T-helper 2 cell treated with Interferon-gamma antibody and Interleukin-4, amounts not matched to agents 100 ng/mL and 5 ng/mL, for 36 hours (primary cell): ENCODE data around the gene ZGPAT. TPM values are rescaled to one million over a fixed set of nuclear protein-coding genes. Genes with fewer than 3 reads are reported as not detected.
"Not testable (repeated sequence)": the region's sequence is repeated elsewhere in the genome, so short reads cannot be mapped to it uniquely, and the experiment has no call there.

ENCODE experiments used
- intact Hi-C: fragments of 100-400 bp; cut with micrococcal nuclease; formaldehyde crosslinking; loops from one replicate; pipeline ENCODE4 v1.15.1; 2023
- total RNA-seq: library from RNA; stranded (reverse); gene quantifications from 2 replicates; pipeline ENCODE4 v1.2.3, GENCODE V29; 2022

Gene ZGPAT
- total RNA-seq, result 41.6 and 44.2 TPM in 2 replicates

DNA sequence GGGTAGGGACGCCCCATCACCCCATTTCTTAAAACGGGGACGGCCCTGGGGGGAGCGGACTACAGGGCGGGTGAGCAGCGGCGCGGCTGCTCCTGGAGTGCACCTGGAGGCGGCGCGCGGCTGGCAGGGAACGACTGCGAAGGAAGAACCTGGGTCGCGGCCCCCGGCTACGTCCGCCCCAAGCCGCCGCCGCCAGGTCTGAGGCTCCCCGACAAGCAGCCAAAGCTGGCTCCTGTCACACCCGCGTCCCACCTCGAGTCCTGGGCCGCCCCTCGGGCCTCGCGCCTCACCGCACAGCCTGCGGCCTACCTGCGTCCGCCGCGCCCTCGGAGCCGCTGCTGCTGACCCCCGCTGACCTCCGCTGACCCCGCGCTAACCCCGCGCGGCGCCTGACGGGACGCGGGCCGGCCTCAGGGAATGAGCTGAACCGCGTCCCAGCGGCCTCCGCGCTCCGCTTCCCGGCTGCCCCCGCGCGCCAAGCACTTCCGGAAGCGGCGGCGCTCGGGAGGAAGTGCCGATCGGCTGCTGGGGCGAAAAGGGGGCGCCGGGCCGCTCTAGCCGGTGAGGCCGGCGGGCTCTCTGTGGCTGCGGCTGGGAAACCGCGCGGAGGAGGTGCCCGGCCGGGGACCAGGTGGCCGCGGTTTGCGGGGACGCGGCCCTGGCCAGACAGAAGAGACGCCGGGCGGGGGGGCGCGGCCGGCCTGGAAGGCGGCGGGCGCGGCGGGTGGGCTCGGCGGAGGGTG is at the start of gene ZGPAT, which contains the start of gene ARFRP1:
TSS of gene ZGPAT (plus strand) at position 482 of the 743 bp plus-strand sequence. CDS start 542 bp downstream, outside the sequence.
TSS of gene ARFRP1 (minus strand) at position 419 of the 743 bp plus-strand sequence. CDS start 885 bp downstream, outside the sequence.
- intact Hi-C loops, result loop anchor here (1.0 to 5.0 kb wide), 5 partner anchors 29 to 170 kb away; partner anchors contain the start of genes LIME1, PTK6 and RTEL1

- intact Hi-C loops, result loop anchor here (1.0 to 10.0 kb wide), 5 partner anchors 31 to 406 kb away; partner anchors contain the start of genes ABHD16B, ARFRP1, GMEB2 and SAMD10
Observed at GRCh38 chr20:63658749-63659187, 49.1 kb upstream of the ZGPAT start.

GRCh38 chr20:63659370-63659769 is 48.5 kb upstream of the ZGPAT start:
- intact Hi-C loops, result loop anchor here (10.0 kb wide), 3 partner anchors 205 to 405 kb away; partner anchors contain the start of genes ABHD16B, SAMD10, TCEA2 and TPD52L2

DNA sequence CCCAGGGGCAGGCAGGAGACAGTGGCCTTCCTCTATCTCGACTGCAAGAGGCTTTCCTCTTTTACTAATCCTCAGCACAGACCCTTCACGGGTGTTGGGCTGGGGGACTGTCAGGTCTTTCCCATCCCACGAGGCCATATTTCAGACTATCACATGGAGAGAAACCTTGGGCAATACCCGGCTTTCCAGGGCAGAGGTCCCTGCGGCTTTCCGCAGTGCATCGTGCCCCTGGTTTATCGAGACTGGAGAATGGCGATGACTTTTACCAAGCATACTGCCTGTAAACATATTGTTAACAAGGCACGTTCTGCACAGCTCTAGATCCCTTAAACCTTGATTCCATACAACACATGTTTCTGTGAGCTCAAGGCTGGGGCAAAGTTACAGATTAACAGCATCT is 47.7 kb upstream of the ZGPAT start:
- intact Hi-C loops, result not testable (repeated sequence)

DNA sequence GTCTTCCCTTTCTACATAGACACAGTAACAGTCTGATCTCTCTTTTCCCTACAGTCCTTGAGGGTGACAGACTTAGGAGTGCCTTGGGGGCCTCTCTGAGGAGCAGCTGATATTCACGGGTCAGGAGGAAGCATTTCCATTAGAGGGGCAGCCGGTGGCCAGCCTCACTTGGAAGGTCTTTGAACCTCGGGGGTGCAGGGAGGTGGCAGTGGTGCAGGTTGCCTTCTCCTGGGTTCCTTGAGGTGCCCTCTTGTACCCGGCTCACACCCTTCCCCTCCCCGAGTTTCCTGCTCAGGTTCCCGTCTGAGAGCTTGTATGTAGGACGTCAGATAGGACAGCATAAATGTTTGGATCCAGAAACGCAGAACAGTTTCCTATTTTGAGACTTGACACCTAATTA is 47.2 kb upstream of the ZGPAT start:
- intact Hi-C loops, result no loop called here

GRCh38 chr20:63661108-63661507 is 46.7 kb upstream of the ZGPAT start:
- intact Hi-C loops, result no loop called here

DNA sequence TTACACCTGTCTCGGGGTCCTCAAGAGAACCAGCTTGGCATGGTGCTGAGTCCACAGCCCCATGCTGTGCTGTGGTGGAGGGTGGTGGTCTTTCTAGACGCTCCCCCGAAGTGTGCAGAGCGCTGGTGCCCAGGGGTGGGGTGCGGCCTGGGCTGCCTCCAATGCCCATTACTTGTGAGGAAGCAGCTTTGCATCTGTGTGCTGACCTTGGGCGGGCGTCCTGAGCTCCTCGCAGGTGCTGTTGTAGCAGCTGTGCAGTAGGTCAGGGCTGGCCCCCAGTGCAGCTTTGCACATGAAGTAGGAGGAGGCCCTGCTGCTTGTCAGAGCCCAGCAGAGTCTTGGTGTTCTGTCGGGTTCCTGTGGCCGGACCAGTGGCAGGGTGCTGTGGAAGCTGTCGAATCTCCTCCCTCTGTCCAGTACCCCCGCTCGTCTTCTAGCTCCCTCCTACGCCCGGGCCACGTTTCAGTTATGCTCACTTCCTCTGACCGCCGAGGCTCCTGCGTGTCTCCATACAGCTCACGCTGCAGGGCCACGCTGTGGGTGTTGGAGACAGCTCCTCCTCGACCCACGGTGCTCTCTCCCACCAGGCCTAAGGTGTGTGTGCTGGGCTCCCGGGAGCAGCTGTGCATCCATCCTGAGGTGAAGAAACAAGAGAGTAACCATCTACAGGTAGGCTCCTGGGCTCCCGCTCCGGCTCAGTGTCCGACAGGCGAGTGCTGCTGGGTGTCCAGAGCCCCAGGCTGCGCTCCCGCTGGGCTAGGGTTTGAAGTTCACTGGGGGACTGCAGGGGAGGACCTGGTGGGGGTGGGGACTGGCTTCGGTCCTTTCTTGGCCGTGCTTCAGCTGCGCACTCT is 45.7 kb upstream of the ZGPAT start:
- intact Hi-C loops, result no loop called here

DNA sequence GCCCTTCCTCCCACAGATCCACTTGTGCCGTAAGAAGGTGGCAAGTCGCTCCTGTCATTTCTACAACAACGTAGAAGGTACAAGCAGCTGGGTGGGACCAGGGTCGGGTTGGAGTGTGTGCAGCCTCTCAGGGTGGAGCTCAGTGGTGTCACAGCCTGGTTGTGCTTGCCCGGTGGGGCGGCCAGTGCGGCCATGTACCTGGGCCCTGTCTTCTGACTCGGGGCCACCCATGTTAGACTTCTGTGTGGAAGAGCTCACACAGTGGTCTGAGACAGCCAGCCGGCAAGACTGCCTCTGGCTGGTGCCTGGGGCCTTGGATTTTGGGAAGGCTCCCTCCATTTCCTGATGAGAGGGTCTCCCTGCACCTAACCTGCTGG is 45.0 kb upstream of the ZGPAT start:
- intact Hi-C loops, result no loop called here

GRCh38 chr20:63663332-63664066 is 44.3 kb upstream of the ZGPAT start:
- intact Hi-C loops, result no loop called here

DNA sequence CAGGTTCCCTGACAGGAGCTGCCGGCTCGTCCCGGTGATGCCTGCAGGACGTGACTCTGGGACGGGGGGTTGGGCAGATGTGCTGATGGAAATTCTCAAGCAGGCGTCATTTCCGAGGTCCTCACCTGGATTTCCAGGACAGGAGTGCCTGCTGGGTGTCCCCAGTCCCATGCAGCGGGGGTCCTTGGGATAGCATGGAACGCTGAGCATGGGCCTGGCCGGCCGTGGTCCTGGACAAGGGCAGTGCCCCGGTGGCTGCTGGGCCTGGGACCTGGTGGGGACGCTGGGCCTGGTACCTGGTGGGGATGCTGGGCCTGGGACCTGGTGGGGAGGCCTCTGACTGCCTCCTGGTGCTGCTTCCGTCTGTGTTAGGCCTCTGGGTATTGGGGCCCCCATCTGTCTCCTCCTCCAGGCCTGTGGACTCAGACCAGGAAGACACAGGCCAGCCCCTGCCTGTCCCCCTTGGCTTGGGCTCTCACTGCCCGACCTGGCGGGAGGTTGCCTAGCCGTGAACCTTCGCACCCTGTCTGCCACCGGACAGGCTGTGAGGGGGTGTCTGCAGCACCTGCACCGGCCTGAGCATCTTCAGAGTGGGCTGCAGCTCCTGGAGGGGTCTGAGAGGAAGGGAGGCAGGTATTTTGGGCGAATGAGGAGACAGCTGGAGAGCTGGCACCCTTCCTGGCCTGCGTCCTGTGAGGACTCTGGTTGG is 43.5 kb upstream of the ZGPAT start:
- intact Hi-C loops, result no loop called here

DNA sequence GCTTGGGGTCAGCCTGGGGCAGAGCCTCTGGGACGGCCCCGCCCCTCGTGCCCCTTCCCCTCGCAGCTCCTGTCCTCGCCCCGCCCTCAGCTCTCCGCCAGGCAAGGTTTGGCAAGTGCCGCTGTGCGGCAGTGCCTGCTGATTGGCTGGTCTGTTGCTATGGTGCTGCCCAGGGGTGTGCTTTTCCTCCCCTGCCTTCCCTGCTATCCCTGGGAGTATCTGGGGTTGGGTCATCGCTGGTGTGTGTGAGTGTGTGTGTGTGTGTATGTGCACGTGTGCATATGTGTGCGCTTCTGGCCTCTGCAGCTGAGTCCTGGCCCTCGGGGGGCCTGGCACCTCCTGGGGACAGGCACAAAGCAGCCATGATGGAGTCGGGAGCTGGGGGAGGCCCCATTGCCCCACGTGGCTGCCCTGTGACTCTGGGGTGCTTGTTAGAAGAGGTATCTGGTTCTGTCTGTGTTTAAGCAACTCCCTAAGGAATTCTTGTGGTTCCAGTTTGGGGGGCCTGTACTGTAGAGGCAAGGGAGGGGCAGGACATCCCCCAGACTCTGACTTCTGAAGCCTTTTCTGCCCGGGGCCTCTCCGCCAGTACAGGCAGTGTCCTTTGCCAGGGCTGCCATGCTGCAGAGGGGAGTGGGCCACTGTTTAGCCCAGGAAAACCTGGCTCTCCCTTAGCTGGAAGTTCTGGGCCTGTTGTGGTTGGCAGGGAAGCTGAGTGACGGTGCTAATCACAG is 42.8 kb upstream of the ZGPAT start:
- intact Hi-C loops, result no loop called here

DNA sequence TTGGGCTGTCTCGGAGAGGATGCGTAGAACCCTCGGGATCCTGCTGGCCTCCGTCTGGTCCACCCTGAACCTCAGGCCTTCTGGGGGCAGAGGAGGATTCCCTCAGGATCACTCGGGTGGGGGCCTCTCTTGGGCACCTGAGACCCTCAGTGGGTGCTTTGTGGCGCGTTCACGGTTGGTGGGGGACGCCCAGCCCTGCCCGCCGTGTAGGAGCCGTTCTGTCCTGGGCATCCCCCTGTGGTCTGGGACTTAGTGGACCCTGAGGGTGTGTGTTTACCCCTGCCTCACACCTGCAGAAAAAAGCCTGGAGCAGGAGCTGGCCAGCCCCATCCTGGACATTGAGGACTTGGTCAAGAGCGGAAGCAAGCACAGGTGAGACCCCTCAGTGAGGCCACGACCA is 42.1 kb upstream of the ZGPAT start:
- intact Hi-C loops, result no loop called here

GRCh38 chr20:63667858-63668257 is 40.0 kb upstream of the ZGPAT start:
- intact Hi-C loops, result no loop called here

DNA sequence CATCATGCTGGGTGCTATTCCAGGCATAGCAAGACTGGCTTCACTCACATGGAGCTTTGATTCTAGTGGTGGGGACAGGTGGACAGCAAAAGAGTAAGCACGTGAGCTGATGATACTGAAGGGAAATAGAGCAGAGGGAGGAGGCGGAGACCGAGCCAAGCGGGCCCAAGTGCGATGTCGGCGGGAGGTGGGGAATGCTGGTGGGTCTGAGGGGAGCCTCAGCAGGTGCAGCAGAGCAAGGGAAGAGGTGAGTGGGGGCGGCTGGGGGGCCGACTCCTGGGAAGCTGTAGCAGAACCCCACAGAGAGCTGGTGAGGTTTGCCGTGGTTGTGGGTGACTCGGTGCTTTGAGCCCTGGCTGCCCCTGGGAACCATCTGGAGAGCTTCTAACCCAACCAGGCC is 39.5 kb upstream of the ZGPAT start:
- intact Hi-C loops, result no loop called here

GRCh38 chr20:63671695-63672094 is 36.1 kb upstream of the ZGPAT start:
- intact Hi-C loops, result not testable (repeated sequence)

- intact Hi-C loops, result no loop called here
Observed at GRCh38 chr20:63672666-63673065, 35.2 kb upstream of the ZGPAT start.

- intact Hi-C loops, result no loop called here
Observed at GRCh38 chr20:63673951-63674350, 33.9 kb upstream of the ZGPAT start.

- intact Hi-C loops, result no loop called here
Observed at GRCh38 chr20:63675681-63676368, 32.0 kb upstream of the ZGPAT start.

DNA sequence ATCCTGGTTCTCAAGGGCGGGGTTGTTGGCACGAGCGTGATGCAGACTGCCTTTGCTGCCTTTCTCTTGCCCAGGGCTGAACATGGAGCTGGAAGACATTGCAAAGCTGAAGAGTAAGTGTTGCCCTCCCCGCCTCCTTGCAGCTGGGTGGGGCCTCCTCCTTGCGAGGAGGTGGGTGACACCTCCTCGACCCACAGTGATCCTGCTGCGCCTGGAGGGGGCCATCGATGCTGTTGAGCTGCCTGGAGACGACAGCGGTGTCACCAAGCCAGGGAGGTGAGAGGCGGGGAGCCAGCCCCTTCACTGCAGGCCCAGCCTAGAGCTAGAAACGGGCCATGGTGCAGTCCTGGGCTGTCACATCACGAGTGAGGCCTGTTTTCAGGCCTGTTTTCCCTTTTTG is 29.8 kb upstream of the ZGPAT start:
- intact Hi-C loops, result no loop called here
